HG03175 (cell line): ENCODE results near the gene PLA2G4F.

ENCODE experiments used
- ATAC-seq: cut with Tn5 transposase; IDR thresholded peaks from one replicate; pipeline ENCODE4 v1.9.1; 2021; ENCODE audit warnings: mild to moderate bottlenecking, moderate library complexity; ENCODE audit not compliant: unreplicated experiment

The PLA2G4F gene

GRCh38 chr15:42134617-42135245 lies 21.7 kb downstream of the PLA2G4F start:
- ATAC-seq, result no peak

- ATAC-seq, result no peak
Observed at GRCh38 chr15:42133886-42134502, 22.4 kb downstream of the PLA2G4F start.

GRCh38 chr15:42133356-42133755 lies 23.1 kb downstream of the PLA2G4F start:
- no peak for ATAC-seq

- ATAC-seq, result no peak
Observed at GRCh38 chr15:42131826-42132806, 24.3 kb downstream of the PLA2G4F start.

GRCh38 chr15:42131006-42131405 lies 25.4 kb downstream of the PLA2G4F start:
- ATAC-seq, result no peak

GRCh38 chr15:42130246-42130986 lies 26.0 kb downstream of the PLA2G4F start:
- ATAC-seq, result no peak

GRCh38 chr15:42129364-42129763 lies 27.1 kb downstream of the PLA2G4F start:
- no peak for ATAC-seq

- ATAC-seq, result no peak
Observed at GRCh38 chr15:42128476-42128875, 28.0 kb downstream of the PLA2G4F start.

GRCh38 chr15:42123546-42123945 lies 32.9 kb downstream of the PLA2G4F start:
- no peak for ATAC-seq

GRCh38 chr15:42121682-42122081 lies 34.8 kb downstream of the PLA2G4F start:
- no peak for ATAC-seq

GRCh38 chr15:42121021-42121420 lies 35.4 kb downstream of the PLA2G4F start:
- no peak for ATAC-seq

GRCh38 chr15:42120285-42120684 lies 36.2 kb downstream of the PLA2G4F start:
- ATAC-seq, result no peak

GRCh38 chr15:42119446-42119760 lies 37.0 kb downstream of the PLA2G4F start:
- no peak for ATAC-seq

GRCh38 chr15:42118650-42119445 lies 37.6 kb downstream of the PLA2G4F start:
- ATAC-seq, result no peak

- no peak for ATAC-seq
Observed at GRCh38 chr15:42111924-42112323, 44.5 kb downstream of the PLA2G4F start.

- no peak for ATAC-seq
Observed at GRCh38 chr15:42110367-42110766, 46.1 kb downstream of the PLA2G4F start.

- ATAC-seq, result no peak
Observed at GRCh38 chr15:42108806-42109205, 47.6 kb downstream of the PLA2G4F start.

- ATAC-seq, result no peak
Observed at GRCh38 chr15:42108189-42108588, 48.2 kb downstream of the PLA2G4F start.

- ATAC-seq, result no peak
Observed at GRCh38 chr15:42107473-42107872, 49.0 kb downstream of the PLA2G4F start.

- ATAC-seq, result no peak
Observed at GRCh38 chr15:42106288-42106687, 50.1 kb downstream of the PLA2G4F start.
